Measurements from ENCODE around the gene CHGA.

GRCh38 chr14:92942576-92942975, 19.6 kb downstream of the CHGA start:
- TF ChIP-seq ZFX (IDR thresholded peaks at IDR 0.05; ENCODE audit: borderline replicate concordance) (no peak), CTCF (IDR thresholded peaks at IDR 0.05) (no peak)
